Measurements from ENCODE around the gene DUSP5.
"Not testable (repeated sequence)": the region's sequence is repeated elsewhere in the genome, so short reads cannot be mapped to it uniquely, and the experiment has no call there.

Gene DUSP5

GRCh38 chr10:110516815-110517492, 19.2 kb downstream of the DUSP5 start:
- no peak for DNase-seq (ENCODE audit: low spot score)

GRCh38 chr10:110522365-110522988, 24.8 kb downstream of the DUSP5 start:
- no peak for DNase-seq (ENCODE audit: low spot score)

GRCh38 chr10:110523736-110524135, 26.0 kb downstream of the DUSP5 start:
- no peak for DNase-seq (ENCODE audit: low spot score)

GRCh38 chr10:110524179-110524858, 26.6 kb downstream of the DUSP5 start:
- DNase-seq (ENCODE audit: low spot score): no peak

GRCh38 chr10:110524859-110525232, 27.1 kb downstream of the DUSP5 start:
- DNase-seq (ENCODE audit: low spot score): no peak

GRCh38 chr10:110525349-110526260, 27.9 kb downstream of the DUSP5 start:
- DNase-seq (ENCODE audit: low spot score): no peak

- no peak for DNase-seq (ENCODE audit: low spot score)
These were observed 30.0 kb downstream of the DUSP5 start for GRCh38 chr10:110527731-110528171.

GRCh38 chr10:110528224-110528996, 30.7 kb downstream of the DUSP5 start:
- DNase-seq (ENCODE audit: low spot score): no peak

GRCh38 chr10:110528997-110529524, 31.4 kb downstream of the DUSP5 start:
- DNase-seq (ENCODE audit: low spot score): not testable (repeated sequence)

- no peak for DNase-seq (ENCODE audit: low spot score)
These were observed 31.9 kb downstream of the DUSP5 start for GRCh38 chr10:110529596-110530011.

GRCh38 chr10:110530131-110530831, 32.6 kb downstream of the DUSP5 start:
- DNase-seq (ENCODE audit: low spot score): peak; percentile 19

- no peak for DNase-seq (ENCODE audit: low spot score)
These were observed 34.0 kb downstream of the DUSP5 start for GRCh38 chr10:110531687-110532086.

- not testable (repeated sequence) for DNase-seq (ENCODE audit: low spot score)
These were observed 34.9 kb downstream of the DUSP5 start for GRCh38 chr10:110532628-110533027.

- no peak for DNase-seq (ENCODE audit: low spot score)
These were observed 35.4 kb downstream of the DUSP5 start for GRCh38 chr10:110533149-110533548.

GRCh38 chr10:110534571-110534970, 36.9 kb downstream of the DUSP5 start:
- no peak for DNase-seq (ENCODE audit: low spot score)

GRCh38 chr10:110535958-110536891, 38.5 kb downstream of the DUSP5 start:
- DNase-seq (ENCODE audit: low spot score): no peak

- DNase-seq (ENCODE audit: low spot score): no peak
These were observed 41.4 kb downstream of the DUSP5 start for GRCh38 chr10:110539091-110539490.

- no peak for DNase-seq (ENCODE audit: low spot score)
These were observed 42.3 kb downstream of the DUSP5 start for GRCh38 chr10:110540031-110540430.
